ENCODE data around the gene SCP2D1. TPM values are rescaled to one million over a fixed set of nuclear protein-coding genes. Genes with fewer than 3 reads are reported as not detected.

SCP2D1 gene
- total RNA-seq, 1 experiment from 2014 or later: not detected

GRCh38 chr20:18802012-18802634, 11.5 kb upstream of the SCP2D1 start:
- no peak for DNase-seq (ENCODE audit: low read depth, low spot score)

GRCh38 chr20:18805881-18806280, 7.7 kb upstream of the SCP2D1 start:
- in situ Hi-C loops (cut with HindIII; ENCODE audit: low pct_unique_long_range_greater_than_20kb, low sequenced_read_pairs): no loop called here
- no peak for DNase-seq (ENCODE audit: low read depth, low spot score)

More at GRCh38 chr20:18802012-18802634, 11.5 kb upstream of the SCP2D1 start:
- in situ Hi-C loops (cut with HindIII; ENCODE audit: low pct_unique_long_range_greater_than_20kb, low sequenced_read_pairs): no loop called here

- in situ Hi-C loops (cut with HindIII; ENCODE audit: low pct_unique_long_range_greater_than_20kb, low sequenced_read_pairs): no loop called here
- no peak for DNase-seq (ENCODE audit: low read depth, low spot score)
These were observed 4.9 kb upstream of the SCP2D1 start for GRCh38 chr20:18808712-18809111.

GRCh38 chr20:18811186-18811585, 2.4 kb upstream of the SCP2D1 start:
- in situ Hi-C loops (cut with HindIII; ENCODE audit: low pct_unique_long_range_greater_than_20kb, low sequenced_read_pairs): no loop called here
- no peak for DNase-seq (ENCODE audit: low read depth, low spot score)

GRCh38 chr20:18811904-18812303, 1.7 kb upstream of the SCP2D1 start:
- DNase-seq (ENCODE audit: low read depth, low spot score): no peak
- in situ Hi-C loops (cut with HindIII; ENCODE audit: low pct_unique_long_range_greater_than_20kb, low sequenced_read_pairs): no loop called here

- no peak for DNase-seq (ENCODE audit: low read depth, low spot score)
- in situ Hi-C loops (cut with HindIII; ENCODE audit: low pct_unique_long_range_greater_than_20kb, low sequenced_read_pairs): no loop called here
These were observed 1.8 kb downstream of the SCP2D1 start for GRCh38 chr20:18815194-18815942.

- in situ Hi-C loops (cut with HindIII; ENCODE audit: low pct_unique_long_range_greater_than_20kb, low sequenced_read_pairs): no loop called here
- no peak for DNase-seq (ENCODE audit: low read depth, low spot score)
These were observed 9.2 kb downstream of the SCP2D1 start for GRCh38 chr20:18822832-18823231.

GRCh38 chr20:18831830-18832499, 18.4 kb downstream of the SCP2D1 start:
- in situ Hi-C loops (cut with HindIII; ENCODE audit: low pct_unique_long_range_greater_than_20kb, low sequenced_read_pairs): no loop called here
- no peak for DNase-seq (ENCODE audit: low read depth, low spot score)

GRCh38 chr20:18832546-18833200, 19.1 kb downstream of the SCP2D1 start:
- in situ Hi-C loops (cut with HindIII; ENCODE audit: low pct_unique_long_range_greater_than_20kb, low sequenced_read_pairs): no loop called here
- no peak for DNase-seq (ENCODE audit: low read depth, low spot score)

GRCh38 chr20:18835466-18836256, 22.1 kb downstream of the SCP2D1 start:
- in situ Hi-C loops (cut with HindIII; ENCODE audit: low pct_unique_long_range_greater_than_20kb, low sequenced_read_pairs): no loop called here
- DNase-seq (ENCODE audit: low read depth, low spot score): no peak

- in situ Hi-C loops (cut with HindIII; ENCODE audit: low pct_unique_long_range_greater_than_20kb, low sequenced_read_pairs): no loop called here
- DNase-seq (ENCODE audit: low read depth, low spot score): no peak
These were observed 24.1 kb downstream of the SCP2D1 start for GRCh38 chr20:18837718-18838117.

- DNase-seq (ENCODE audit: low read depth, low spot score): peak; percentile 40
- in situ Hi-C loops (cut with HindIII; ENCODE audit: low pct_unique_long_range_greater_than_20kb, low sequenced_read_pairs): no loop called here
These were observed 26.1 kb downstream of the SCP2D1 start for GRCh38 chr20:18839507-18840247.

GRCh38 chr20:18840248-18840645, 26.7 kb downstream of the SCP2D1 start:
- no peak for DNase-seq (ENCODE audit: low read depth, low spot score)
- in situ Hi-C loops (cut with HindIII; ENCODE audit: low pct_unique_long_range_greater_than_20kb, low sequenced_read_pairs): no loop called here

GRCh38 chr20:18845017-18845416, 31.4 kb downstream of the SCP2D1 start:
- in situ Hi-C loops (cut with HindIII; ENCODE audit: low pct_unique_long_range_greater_than_20kb, low sequenced_read_pairs): no loop called here
- DNase-seq (ENCODE audit: low read depth, low spot score): no peak

GRCh38 chr20:18847226-18847755, 33.7 kb downstream of the SCP2D1 start:
- no peak for DNase-seq (ENCODE audit: low read depth, low spot score)
- in situ Hi-C loops (cut with HindIII; ENCODE audit: low pct_unique_long_range_greater_than_20kb, low sequenced_read_pairs): no loop called here

GRCh38 chr20:18849131-18849530, 35.5 kb downstream of the SCP2D1 start:
- in situ Hi-C loops (cut with HindIII; ENCODE audit: low pct_unique_long_range_greater_than_20kb, low sequenced_read_pairs): no loop called here
- DNase-seq (ENCODE audit: low read depth, low spot score): no peak

- DNase-seq (ENCODE audit: low read depth, low spot score): no peak
- in situ Hi-C loops (cut with HindIII; ENCODE audit: low pct_unique_long_range_greater_than_20kb, low sequenced_read_pairs): no loop called here
These were observed 38.0 kb downstream of the SCP2D1 start for GRCh38 chr20:18851629-18852028.

Measured in SK-MEL-5 (cell line).